Activated T-cell treated with anti-CD3 and anti-CD28 coated beads, Interleukin-2, amount 50 U/mL, for 48 hours (primary cell): Measurements from ENCODE around the gene DECR2.
"Not testable (repeated sequence)": the region's sequence is repeated elsewhere in the genome, so short reads cannot be mapped to it uniquely, and the experiment has no call there.

Experiments
- DNase-seq, 2 experiments: peaks; one replicate each; pipeline ENCODE4 v3.0.0-alpha.2; 2020

The DECR2 gene

DNA sequence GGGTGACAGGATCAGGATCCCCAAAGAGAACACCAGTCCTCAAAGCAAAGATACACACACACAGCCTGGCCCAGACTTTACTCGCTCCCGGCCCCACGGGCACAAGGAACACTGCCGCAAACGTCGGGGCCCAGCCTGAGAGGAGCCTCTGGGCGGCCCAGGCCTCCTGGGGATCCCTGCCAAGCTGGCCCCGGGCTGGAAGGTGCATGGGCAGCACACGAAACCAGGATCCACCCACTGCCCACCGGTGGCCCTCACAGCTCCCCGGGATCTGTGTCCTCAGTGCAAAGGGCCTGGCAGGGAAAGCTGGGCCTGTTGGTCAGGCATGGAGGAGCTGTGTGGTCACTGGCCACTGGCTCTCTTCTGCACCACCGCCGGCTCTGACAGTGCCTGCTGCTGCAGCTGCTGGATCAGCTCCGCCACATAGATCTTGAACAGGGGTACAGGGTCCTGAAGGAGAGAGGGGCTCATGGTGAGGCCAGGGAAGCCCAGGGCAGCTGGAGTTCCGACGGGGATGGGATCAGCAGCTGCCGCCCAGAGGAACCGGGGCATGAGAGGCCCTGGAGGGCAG lies 34.3 kb upstream of the DECR2 start:
- DNase-seq: no peak

DNA sequence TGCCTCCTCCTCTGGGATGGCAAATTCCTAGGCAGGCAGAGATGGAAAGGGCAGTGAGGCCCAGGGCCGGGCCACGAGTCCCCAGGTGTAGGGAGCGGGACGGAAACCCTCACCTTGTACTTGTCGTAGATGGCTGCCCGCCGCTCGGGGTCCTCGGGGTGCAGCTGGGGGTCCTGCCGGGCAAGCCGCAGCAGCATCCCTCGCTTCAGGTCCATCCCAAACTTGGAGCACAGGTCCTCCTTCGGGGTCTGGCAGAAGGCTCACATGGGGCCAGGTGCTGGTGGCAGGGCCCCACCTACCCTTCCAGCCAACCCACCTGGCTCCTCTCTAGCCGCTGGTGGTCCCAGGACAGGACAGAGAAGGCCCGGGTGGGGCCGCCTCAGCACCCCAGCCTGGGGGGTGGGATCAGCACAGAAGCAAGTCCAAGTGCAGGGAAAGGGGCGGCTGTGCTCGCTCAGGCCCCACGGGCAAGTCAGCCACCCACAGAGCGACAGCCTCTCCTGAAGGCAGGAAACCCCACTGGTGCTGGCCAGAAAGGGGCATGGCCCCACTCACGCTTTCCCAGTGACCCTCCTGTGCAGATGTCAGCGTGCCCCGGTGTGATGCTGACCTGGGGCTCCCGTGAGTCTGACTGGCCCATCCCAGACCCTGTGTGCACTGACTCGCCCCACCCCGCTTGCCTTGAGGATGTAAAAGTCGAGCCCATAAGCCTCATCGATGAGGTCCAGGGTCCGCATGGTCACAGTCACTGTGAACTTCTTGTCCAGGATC lies 33.1 kb upstream of the DECR2 start:
- DNase-seq: no peak

DNA sequence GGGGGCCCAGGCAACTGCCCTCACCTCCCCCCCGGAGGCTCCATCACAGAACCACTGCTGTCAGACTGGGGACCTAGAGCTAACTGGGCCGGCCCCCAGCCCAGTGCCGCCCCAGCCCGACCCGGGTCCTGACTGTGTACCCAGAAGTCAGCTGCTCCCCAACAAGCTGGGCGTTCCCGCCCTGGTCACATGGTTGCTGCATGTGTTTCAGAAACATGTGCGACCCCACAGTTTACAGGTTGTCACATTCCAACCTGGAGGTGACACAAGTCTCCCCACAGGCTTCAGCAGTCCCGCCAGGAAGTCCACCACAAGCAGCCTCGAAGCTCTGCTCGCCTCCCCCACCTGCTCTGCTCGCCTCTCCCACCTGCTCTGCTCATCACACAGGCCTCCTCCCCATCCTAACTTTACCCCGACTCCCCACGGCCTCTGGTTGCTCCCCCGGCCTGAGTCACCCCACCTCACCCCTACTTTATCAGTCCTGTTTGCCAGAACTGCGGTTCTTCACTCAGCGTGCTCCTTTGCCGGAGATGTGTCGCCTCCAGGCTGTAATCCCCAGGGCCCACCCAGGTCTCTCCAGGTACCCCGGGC lies 32.3 kb upstream of the DECR2 start:
- DNase-seq: no peak

GRCh38 chr16:369866-370436 lies 31.7 kb upstream of the DECR2 start:
- DNase-seq: no peak

- peak; percentile 95 to 96 for DNase-seq
Observed at GRCh38 chr16:370443-370842, 31.2 kb upstream of the DECR2 start, which contains the start of gene MRPL28. MRPL28 (minus strand) TSS chr16:370538; CDS start chr16:370218, 320 bp downstream.

- DNase-seq: no peak
Observed at GRCh38 chr16:370979-371514, 30.6 kb upstream of the DECR2 start.

- no peak for DNase-seq
Observed at GRCh38 chr16:371515-372301, 30.0 kb upstream of the DECR2 start.

DNA sequence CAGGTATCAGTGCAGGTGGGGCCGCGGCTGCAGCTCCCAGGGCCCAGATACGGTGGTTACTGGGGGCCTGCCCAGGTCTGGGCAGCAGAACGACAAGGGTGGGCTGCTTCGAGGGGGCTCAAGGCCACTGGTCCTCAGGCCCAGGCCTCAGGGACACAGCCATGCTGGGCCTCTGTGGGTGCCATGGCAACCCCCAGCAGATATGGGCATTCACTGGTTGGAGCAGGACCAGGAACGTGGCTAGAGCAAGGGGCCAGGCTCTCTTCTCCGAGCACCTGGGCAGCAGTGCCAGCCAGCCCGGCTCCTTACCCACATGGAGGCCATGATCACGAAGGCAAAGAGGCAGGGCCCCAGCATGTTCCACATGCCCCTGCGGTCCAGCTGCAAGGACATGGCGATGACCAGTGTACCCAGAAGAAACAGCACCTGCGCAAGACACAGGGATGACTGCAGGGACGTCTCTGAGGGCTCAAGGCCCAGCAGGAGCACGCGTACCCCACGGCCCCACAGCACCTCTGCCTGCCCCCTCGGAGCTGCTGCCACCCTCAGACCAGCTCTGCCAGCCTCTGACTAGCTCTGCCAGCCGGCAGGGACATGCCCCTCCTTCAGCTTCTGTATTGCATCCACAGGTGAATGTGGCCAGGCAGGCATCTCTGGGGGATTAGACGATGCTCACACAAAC lies 29.2 kb upstream of the DECR2 start:
- DNase-seq: no peak

DNA sequence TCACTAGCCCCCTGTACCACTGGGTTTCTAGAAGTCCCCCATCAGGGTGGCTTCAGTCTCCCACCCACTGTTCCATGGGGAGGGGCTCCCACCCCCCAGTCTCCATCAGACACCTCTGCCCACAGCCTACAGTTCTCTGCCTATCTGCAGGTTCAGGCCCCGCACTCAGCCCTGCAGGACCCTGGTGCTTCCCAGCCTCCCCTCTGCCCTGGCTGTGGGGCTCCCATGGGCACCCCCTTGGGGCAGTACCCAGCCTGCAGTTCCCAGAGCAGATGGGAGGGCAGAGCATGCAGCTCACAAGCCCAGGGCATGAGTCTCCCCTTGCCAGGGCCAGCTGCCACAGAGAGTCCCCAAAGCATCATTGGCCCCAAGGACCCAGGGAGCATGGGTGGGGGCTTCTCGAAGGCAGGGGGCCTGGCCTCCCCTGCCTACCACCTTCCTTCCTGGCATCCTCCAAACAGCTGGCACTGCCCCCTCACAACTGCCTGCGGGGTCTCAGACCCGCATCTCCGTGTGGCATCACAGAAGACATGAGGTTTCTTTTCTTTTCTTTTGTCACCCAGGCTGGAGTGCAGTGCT lies 28.6 kb upstream of the DECR2 start:
- DNase-seq: no peak

- DNase-seq: no peak
Observed at GRCh38 chr16:373848-374615, 27.7 kb upstream of the DECR2 start.

DNA sequence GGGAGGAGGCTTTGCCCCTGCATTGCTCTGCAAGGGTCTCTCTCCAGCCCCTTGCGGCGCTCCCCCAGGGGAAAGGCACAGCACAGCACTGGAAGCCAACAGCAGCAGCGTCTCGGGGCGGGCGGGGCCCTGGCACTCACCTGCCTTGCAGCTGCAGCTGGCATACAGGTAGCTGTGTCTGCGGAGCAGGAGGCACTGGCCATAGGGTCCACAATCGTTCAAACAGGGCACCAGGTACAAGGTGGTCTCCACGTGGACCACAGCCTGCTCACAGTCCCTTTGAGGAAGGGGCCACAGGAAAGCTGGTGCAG lies 27.1 kb upstream of the DECR2 start:
- no peak for DNase-seq

DNA sequence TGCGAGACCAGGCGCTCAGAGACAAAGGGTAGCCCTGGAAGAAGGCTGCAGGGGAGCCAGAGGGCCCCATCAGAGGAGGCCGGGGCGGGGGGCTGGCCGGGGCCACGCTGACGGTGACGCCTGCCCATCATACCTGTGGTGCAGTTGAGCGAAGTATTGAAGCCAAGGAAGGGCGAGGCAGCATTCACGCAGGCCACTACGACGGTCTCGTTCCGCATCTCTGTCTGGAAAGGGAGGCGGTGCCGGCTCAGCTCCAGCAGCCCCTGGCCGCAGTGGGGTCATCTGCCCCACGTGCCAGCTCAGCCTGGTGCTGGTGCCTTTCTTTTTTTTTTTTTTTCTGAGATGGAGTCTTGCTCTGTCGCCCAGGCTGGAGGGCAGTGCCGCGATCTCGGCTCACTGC lies 26.5 kb upstream of the DECR2 start:
- DNase-seq: no peak

- DNase-seq: no peak
Observed at GRCh38 chr16:375927-376816, 25.5 kb upstream of the DECR2 start.

DNA sequence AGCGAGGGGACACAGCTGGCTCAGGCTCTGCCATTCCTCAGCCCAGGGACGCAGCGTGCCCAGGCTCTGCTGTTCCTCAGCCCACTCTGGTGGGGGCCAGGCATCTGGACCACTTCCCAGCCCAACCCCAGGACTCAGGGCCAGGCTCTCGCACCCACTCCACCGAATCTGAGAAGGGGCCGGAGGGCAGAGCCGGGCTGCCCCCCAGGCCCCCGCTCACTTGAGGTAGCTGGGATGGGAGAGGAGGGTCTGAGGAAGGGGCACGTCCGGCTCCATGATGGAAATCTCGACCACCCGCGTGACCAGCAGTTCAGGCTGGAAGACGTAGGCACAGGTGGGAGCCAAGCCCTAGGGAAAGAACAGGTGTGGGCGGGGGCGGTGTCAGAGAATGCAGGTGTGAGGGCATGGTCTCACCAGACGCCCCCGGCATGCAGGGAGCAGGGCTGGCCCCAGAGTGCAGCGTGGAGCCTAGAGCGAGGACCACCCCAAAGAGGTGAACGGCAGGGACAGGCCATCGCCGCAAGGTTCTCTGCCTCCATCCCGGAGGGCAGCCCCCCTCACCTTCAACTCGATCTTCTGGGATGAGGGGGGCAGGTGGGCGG lies 24.8 kb upstream of the DECR2 start:
- no peak for DNase-seq

DNA sequence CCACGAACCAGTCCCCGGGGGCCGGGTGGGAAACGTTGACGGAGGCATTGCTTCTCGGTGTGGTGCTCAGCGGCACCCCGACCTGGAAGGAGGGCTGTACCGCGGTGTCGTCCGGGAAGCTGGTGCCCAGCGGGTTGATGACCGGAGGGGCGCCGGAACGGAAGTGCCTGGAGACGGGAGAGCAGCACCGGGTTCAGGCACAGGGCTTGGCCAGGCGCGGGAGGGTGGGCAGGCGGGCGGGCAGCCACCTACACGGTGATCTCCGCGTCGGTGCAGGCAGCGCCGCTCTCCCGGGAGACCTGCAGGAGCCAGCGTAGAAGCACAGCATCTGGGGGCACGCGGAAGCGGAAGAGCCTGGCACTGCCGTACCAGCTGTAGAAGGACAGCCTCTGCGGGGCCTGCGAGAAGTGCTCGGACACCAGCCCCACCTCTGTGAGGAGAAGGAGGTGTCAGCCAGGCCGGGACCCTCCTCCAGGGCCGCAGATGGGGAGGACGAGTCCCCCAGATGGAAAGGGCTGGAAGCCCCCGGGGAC lies 24.2 kb upstream of the DECR2 start:
- no peak for DNase-seq

DNA sequence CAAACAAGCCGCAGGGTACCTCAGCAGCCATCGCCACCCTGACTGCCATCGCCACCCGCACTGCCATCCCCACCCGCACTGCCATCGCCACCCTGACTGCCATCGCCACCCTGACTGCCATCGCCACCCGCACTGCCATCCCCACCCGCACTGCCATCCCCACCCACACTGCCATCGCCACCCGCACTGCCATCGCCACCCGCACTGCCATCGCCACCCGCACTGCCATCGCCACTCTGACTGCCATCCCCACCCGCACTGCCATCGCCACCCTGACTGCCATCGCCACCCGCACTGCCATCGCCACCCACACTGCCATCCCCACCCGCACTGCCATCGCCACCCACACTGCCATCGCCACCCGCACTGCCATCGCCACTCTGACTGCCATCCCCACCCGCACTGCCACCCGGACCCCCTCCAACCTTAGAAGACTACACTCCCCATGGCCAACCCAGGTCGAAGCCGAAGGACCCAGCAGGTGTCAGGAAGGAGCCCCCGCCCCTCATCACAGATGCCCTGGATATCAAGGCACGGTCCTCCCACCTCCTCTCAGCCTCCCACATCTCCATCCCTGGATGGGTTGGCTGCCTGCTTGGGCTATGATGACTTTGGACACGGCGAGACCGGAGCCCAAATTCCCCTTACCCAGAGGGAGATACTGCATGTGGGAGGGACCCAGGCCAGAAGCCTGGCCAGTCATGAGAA lies 23.4 kb upstream of the DECR2 start:
- DNase-seq: not testable (repeated sequence)

- DNase-seq: no peak
Observed at GRCh38 chr16:378821-379182, 22.9 kb upstream of the DECR2 start.

DNA sequence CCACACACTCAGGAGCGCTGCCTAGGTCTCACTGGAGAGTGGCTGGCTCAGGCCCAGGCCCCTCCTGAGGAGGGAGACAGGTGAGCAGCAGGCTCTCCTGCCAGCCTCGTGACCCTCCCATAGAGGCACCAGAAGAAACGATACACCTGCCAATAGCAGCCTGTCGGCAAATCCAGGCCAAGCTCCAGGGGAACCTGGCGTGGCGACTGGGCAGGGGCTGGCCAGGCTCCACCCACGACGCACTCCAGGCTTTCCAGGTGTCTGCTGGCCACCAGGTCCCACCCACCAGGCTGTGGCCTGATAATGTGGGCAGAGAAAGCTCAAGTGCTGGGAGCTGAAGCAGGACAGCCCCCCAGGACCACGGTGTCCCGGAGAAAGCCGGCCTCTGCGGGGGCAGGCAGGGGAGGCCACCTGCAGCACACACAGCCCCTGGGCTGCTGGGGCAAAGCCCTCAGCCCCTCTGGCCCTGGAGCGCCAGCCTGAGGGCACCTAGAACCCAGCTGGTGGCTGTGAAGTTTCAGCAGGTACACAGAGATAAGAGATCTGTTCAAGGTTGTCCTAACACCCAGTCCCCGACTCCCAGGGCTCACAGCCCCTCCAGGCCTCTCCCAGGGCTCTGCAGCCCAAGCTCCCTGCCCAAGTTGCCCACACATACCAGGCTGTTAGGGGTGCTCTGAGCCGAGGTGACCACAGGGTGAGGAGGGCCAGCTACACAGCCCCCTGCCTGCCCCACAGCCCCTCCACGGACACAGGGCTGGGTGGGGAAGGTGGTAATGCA lies 22.3 kb upstream of the DECR2 start:
- DNase-seq: no peak
